Ovary (tissue), 3 donors: Measurements from ENCODE around the gene ETV6.

Experiments
- CTCF ChIP-seq, 3 donors: fragments of 450-650 bp in 2 of 3; fragments of 200-600 bp in 1 of 3; IDR thresholded peaks; one replicate each; pipeline versions ENCODE4 v1.5.1 to v1.8.0; 2016 to 2022; ENCODE audit warnings: antibody characterized with exemption in 3 of 3, mild to moderate bottlenecking in 1 of 3
- POLR2A ChIP-seq: fragments of 450-650 bp; IDR thresholded peaks from one replicate; pipeline ENCODE4 v1.6.1; 2017; ENCODE audit warnings: antibody characterized with exemption, mild to moderate bottlenecking, moderate library complexity
- donor health status: DM: no; HTN: no; CAD: no.

GRCh38 chr12:11794751-11795150 lies 145.3 kb downstream of the ETV6 start:
- TF ChIP-seq CTCF (IDR thresholded peaks at IDR 0.05) (no peak), POLR2A (no peak)
